NCI-H1105 treated with DMSO at 0.1 percent for 48 hours (cell line): ENCODE results near the gene MTTP.

Source experiments
- DNase-seq: peaks from one replicate; lab custom pipeline; 2025; lab: John Stamatoyannopoulos, UW

Gene MTTP

DNA sequence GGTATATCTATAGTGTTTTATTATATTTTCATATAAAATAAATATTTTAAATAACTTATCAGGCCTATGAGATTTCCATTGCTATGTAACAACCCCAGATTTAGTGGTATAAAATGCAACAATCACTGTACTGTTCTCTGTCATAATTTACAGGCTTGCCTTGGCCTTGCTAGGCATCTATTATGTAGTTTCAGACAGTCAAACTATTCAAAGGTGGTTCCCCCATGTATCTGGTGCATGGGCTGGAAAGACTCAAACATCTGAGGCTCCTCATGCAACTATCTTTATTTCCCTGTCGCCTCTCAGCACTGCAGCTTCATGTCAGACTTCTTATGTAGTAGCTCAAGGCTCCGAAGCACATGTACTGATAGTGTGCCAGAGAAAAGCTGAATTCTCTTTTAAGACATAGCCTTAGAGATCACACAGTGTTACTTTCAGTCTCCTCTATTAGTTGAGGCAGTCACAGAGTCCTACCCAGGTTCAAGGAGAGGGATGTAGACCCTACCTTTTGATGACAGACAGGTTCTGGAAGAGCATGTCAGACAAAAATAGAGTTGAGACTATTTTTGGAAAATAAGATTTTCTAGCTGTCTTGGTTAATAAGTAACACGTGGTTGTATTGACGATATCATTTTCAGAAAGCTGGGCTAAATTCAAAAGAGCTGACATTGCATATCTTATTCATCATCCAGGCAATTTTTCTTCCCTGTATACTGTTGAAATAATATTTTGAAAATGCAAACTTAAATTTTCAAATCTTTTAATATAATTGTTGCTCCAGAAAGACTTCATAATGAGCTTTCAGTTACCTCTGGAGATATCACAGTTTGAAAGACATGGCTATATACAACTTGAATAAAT is 19.4 kb downstream of the MTTP start:
- no peak for DNase-seq

DNA sequence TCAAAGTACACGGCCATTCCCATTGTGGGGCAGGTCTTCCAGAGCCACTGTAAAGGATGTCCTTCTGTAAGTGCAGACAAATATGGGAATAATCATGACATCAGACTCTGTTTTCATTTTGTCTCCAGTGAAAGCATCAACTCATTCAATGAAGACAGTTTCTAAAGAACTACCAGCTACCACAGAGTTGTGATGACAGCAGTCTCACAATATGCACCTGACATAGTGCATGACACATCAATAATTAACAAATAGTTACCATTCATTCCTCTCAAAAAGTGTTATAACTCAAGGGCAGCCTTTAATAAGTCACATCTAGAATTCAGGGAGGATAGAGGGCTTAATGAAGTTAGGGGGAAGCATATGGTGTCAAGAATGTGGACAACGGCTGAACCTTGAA is 20.2 kb downstream of the MTTP start:
- DNase-seq = no peak

DNA sequence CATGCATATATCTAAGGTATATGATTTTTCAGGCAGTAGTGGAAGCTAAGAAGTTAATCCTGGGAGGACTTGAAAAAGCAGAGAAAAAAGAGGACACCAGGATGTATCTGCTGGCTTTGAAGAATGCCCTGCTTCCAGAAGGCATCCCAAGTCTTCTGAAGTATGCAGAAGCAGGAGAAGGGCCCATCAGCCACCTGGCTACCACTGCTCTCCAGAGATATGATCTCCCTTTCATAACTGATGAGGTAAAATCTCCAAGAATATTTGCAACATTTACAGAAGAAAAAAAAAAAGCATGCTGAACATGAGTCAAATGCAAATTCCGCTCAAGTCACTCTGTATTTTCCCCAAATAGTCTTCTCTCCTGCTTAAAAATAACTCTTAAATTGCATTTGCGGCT is 32.1 kb downstream of the MTTP start:
- no peak for DNase-seq

DNA sequence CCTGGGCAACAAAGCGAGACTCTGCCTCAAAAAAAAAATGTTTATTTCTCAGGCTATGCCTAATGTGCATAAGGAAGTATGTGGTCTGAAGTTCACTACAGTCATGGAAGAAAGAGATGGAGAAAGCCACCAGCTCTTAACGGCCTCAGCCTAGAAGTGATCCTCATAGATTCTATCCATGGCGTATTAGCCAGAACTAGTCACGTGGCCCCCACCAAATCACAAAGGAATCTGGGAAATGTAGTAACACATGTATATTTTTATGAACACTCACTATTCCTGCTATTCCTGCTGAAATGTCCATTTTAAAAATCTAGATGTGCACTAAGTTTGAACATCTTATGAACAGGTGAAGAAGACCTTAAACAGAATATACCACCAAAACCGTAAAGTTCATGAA is 33.8 kb downstream of the MTTP start:
- DNase-seq = no peak

DNA sequence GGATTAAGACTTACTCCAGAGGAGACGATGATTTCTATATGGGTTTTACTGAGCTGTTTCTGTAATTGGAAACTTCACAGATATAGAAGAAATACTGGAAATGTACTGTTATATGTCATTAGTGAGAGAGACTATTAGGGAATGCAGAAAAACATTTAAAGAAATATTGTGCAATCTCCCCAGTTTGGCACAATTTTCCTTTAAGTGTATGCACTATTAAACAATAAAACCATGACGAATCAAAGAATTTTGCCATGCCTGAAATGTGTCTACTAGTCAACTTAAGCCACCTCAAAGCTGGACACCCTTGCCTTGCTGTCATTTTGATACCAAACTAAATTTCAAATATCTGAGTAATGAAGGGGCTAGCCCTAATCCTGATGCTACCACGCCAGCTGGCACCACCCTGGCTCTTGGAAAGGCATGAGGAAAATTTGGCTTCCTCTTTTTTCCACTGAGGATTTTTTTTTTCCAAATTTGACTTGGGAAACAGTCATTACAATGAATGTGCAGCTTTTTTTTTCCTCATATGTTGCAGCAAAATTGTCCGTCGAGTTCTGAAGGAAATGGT is 36.1 kb downstream of the MTTP start:
- DNase-seq = no peak

DNA sequence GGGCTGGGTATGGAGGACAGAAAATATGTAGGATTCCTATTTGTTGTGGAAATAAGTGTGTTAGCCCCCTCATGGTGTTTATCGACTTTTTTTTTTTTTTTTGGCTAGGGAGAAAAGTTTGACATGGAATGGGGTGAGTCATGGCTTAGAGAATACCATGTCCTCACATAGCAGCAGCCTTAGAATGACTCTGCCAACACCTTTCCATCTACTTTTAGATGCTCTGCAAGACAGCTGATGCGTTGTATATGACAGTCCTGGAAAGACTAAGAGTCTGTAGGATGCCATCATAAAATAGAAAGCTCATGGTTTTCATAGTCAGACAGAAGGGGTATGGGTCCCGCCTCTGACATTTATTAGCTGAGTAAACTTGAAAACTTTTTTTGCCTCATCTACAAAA is 37.7 kb downstream of the MTTP start:
- no peak for DNase-seq

DNA sequence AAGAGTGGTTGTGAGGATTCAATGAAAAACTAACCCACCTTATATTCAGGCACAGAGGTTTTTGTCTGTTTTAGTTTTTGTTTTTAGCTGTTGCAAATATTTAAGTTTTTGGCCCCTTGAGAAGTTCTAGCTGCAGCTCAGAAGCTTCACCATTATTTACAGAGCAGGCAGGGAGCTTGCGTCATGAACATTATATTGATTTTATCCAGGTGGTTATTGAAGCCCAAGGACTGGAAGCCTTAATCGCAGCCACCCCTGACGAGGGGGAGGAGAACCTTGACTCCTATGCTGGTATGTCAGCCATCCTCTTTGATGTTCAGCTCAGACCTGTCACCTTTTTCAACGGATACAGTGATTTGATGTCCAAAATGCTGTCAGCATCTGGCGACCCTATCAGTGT is 38.1 kb downstream of the MTTP start:
- DNase-seq = no peak

DNA sequence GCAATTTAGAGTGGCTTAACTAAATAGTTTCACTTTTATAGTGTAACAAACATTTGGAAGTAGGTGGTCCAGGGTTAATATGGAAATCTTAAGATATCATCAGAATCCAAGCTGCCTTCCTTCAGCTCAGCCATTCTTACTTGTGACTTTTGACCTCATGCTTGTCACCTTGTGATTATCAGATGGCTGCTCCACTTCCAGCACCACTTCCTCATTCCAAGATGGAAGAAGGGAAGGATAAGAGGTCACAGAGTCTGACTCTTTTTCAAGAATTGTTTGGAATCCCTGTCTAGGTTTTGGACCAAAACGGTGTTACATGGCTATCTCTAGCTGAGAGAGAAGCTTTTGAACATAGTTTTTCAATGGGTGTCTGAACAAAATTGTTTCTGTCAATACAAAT is 39.9 kb downstream of the MTTP start:
- DNase-seq = no peak

DNA sequence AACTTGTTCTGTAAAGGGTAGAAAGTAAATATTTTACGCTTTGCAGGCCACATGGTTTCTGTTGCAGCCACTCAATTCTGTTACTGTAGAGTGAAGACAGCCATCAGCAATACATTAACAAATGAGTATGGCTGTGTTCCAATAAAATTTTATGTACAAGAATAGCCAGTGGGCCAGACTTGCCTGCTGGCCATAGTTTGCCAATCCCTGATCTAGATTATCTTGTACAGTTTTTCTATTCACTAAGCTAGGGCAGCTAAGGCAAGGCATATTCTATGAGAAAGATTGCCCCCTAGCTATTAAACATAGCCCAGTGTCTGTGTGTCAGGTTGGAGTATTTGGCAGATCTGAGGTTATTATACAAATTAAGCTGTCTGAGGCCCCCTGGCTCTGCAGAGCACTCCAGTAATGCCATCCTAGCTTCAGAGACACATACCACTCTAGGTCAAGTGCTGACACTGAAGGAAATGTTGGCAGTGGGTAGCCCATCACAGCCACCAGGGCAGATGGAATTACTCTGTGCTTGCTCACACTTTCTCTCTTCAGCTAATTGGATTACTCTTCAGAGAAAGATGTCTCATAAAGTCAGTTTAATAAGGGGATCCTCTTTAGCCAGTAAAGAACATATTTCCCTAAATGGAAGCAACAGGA is 40.7 kb downstream of the MTTP start:
- no peak for DNase-seq

DNA sequence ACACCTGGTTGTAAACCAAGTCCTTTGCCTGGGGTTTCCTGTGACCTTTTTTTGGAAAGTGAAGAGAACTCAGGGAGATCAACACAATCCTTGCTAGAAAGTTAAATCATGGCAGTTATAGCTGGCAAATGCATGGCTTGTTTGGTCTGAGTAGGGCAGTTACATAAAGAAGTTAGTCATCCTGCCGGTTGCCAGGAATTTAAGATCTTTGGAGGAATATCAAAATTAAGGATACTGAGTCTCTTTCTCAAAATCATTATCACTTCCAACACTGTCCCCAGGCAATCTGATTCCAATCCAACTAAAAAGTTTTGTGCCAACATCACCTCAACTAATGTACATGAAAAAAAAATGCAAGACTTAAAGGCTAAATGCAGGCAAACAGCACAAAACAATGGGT is 42.8 kb downstream of the MTTP start:
- no peak for DNase-seq

DNA sequence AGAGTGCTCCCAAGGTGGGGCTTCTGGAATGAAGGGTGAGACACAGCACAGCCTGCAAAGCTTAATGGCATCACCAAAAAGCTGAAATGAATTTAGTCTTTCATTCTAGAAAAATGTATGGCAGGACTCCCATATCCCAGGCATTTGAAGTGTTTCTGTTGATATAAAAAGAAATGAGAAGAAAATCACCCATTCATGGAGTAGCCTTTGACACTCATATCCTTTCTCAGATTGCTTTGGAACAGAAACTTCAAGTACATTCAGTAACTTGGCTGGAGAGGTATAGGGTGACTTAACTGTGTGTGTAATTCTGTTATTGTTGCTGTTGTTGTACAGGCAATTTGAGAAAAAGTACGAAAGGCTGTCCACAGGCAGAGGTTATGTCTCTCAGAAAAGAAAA is 47.7 kb downstream of the MTTP start:
- no peak for DNase-seq

DNA sequence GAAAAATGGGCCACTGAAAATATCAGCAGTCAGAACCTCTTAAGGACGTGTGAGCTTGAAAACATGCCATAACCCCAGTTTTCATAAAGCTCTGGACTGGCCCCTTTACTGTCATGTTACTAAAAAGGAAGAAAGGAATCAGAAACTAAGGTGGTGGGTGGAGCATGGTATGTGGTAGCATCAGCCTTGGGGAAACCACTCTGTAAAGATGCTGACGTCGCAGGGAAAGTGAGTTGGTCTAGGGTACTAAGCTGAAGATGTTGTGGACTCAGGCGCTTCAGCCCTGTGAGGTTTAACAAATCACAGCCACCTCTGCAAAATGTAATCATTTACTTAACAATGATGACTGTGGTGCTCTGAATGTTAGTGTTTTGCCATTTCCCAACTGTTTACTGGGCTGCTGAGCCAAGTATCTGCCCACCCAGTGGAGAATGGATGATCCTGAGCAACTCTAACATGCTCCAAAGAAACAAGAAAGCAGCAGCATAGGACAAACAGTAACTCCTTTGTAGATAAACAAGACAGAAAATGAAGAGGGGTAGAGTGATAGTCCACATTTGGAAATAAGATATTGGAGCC is 49.6 kb downstream of the MTTP start:
- no peak for DNase-seq

DNA sequence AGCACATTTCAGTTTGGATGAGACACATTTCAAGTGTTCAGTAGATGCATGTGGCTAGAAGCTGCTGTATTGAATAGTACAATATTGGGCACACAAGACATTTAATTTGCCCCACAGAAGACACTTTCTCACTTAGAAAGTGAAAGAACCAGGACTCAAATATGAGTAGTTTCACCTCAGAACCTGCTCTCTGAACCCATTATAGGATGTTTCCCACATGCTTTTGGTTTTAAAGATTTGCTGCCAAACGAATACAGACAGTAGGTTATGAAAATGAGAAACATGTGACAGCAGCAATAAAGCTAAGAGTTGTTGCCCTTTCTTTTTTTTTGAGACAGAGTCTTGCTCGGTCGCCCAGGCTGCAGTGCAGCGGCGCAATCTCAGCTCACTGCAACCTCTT is 50.7 kb downstream of the MTTP start:
- no peak for DNase-seq

DNA sequence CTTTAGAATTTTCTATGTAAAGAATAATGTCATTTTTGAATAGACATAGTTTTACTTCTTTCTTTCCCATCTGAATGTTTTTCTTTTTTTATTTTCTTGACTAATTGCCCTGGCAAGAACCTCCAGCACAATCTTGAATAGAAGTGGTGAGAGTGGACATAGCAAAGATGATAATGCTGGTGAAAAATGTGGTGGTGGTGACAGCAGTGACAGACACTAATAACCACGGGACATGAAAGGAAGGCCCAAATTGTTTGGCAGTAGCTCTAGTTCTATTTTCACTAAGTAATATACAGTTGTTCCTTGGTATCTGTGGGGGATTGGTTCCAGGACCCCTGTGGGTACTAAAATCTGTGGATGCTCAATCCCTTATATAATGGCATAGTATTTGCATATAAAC is 53.4 kb downstream of the MTTP start:
- DNase-seq = no peak

DNA sequence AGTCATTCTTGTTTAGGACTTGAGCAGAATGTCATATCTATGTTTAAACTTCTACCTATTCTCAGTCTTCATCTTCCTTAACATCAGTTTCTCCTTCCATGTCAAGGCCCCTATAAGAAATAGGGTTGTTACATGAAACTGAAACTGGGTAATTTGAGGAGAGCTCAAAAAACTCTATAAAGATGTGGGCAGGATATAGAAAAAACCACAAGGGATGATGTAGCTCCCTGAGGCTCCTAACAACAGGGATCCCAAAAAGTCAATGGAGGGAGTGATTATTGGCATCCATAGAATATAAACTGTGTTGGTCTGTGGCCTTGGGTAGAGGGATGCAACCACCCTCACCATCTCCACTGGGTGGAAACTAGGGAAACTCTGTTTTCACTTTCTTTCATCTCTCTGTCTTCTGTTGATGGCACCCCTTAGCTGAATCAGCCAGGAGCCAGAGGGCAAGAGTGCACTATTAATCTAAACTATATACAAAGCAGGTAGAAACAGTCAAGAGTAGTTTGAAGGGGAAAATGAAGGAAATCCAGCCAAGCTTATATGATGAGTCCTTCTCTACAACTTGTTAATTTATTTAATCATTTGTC is 55.4 kb downstream of the MTTP start:
- no peak for DNase-seq

DNA sequence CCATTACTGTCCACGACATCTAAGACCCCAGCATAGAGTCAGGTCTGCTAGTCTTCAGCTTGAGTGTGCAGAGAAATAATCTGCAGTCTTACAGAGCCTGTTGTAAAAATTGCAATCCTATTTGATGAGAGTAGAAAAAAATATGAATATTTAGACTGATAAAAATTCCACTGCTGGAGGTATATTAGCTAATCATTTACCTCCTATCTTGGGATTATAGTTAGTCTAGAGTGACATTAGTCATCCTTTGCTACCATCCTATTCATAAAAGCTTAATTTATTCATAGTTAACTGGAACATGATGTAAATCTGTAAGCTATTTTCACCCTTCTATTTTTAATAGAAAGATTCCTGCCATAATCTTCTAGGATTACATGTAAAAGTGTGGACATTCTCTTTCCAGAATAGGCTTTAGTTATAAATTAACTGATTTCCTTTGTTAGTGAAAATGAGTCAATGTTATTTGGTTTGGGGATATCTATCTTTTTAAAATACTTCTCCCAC is 56.3 kb downstream of the MTTP start:
- no peak for DNase-seq

DNA sequence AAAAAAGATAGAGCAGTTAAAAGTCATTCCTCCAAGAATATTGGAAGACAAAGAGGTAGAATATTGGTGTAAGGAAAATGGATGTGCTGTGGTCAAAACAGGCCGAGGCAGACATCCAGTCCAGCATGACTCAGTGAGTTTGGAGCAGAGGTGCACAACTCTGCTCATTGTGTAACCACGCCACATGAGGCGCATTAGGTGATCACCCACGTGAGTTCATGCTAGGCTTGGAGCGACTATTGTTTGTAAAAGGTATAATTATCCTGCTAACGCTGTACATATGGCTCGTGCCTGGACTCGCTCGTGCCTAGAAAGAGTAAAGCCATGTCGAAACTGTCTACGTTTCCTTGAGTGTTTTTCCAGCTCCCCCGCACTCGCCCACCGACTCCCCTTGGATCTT is 59.1 kb downstream of the MTTP start:
- peak; percentile 69 for DNase-seq

DNA sequence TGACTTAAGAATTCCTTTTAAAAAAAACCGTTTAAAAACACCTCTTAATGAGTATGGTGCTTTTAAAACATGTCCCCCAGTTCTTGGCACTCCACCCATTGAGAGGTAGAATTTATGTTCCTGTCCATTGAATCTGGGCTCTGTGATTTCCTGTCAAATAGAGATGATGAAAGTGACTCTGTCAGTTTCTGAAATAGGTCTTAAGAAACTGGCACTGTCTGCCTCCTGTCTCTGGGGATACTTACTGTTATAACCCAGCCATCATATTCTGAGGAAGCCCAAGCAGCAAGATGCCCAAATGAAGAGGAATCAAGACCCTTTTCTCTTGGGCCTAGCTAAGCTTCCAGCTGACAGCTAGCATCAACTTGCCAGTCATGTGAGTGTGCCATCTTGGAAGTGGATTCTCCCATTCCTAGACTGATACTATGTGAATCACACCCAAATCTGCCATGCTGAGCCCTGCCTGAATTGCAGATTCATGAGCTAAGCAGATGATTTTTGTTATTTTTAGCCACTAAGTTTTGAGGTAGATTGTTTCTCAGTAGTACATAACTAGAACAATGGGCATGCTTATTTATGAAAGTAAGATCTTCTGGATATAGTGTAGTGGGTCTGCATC is 60.2 kb downstream of the MTTP start:
- no peak for DNase-seq

DNA sequence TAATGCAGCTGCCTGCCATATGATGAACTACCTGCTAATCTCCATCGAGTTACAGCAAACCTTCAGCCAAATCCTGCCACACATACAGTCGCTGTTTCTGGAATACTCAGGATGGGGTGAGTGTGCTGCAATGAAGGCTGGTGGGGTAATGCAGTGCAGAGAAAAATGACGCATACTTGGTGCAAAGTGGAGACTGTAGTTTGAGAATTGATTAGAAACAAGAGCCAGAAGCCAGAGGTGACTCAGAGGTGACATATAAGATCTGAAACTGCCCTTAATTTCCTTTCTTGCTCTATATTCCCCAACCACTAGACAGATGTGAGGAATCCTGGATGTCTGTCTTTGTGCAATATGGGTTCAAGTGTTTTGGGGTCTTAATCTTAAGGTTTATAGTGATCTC is 61.0 kb downstream of the MTTP start:
- DNase-seq = no peak

DNA sequence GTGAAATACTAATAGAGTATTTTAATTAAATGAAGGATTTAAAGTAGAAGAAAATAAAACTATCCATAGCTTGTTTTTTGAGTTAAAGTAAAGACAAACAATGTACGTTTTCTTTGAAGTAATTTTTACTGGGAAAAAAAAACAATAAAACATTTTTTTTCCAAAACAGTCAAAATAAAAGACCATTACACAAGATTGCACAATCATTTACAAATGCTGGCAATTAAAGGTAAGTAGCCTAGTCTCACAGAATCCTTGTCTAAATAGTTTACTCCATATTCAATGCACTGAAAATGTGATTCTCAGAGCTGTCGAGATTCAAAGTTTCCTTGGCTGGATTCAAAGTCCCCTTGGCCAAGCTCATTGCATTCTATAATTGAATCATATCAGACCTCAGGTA is 61.8 kb downstream of the MTTP start:
- no peak for DNase-seq

DNA sequence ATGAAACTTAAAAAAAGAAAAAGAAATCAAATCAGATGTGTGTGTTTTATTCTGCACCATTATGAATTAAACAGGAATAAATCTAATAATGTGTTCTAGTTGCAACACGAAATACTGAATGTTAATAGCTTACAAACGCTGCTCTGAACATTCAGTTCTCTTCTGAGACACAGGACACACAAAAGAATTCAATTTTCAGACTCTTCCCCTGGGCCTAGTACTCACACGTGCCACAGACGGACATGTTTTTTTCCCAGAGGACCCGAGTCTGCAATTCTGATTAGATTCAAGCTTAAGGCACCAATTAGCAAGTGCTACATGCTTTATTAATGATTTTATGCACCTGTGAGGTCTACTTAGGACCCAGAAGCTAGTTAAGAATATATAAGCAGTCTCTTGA is 62.5 kb downstream of the MTTP start:
- DNase-seq = no peak

DNA sequence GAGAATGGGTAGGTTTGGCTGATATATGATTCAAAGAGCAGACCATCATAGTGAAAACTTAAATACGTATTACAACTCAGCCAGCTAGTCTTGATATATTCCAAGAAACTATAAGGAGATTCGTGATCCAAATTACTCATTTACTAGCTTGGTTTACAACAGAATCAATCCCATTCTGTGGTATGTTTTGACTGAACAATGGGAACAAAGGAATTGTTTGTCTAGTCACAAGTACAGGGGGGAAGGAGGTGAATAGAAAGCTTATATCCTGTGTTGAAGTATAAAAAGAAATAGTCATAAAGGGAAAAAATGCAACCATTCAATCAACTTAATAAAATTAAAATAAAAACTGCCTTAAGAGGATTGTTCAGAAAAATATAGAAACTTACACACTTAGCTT is 66.1 kb downstream of the MTTP start:
- no peak for DNase-seq
